HEK293T (cell line): ENCODE results near the gene SLX4IP.

ENCODE experiments used
- BHLHE40 ChIP-seq: fragments of 450-650 bp; IDR thresholded peaks from 2 replicates; pipeline ENCODE4 v1.6.1; 2016; ENCODE audit warnings: mild to moderate bottlenecking, moderate library complexity, borderline replicate concordance
- FOXA1 ChIP-seq: fragments of 450-650 bp; IDR thresholded peaks from 2 replicates; pipeline ENCODE4 v1.6.1; 2016; ENCODE audit warnings: mild to moderate bottlenecking
- SP1 ChIP-seq: fragments of 450-650 bp; IDR thresholded peaks from 2 replicates; pipeline ENCODE4 v1.6.1; 2017

DNA sequence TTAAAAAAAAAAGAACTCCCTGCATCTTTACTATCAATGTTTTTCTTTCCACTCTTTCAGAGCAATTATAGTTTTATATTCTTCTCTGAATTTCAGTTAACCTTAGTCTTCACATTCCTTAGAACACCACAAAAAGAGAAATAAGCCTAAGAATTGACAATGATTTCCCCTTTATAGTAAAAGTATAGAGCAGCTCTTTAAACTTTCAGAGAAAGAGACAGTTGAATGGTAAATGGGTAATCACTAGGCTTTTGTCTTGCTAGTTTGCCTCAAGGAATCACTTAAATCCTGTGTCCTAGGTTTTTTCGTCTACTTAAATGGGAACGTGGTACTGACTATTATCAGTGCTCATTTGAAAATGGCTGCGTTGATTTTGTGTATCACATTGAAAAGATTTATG lies 31.8 kb downstream of the SLX4IP start:
- no peak for TF ChIP-seq FOXA1
- no peak for TF ChIP-seq BHLHE40
- no peak for TF ChIP-seq SP1
